Mesenteric fat pad (tissue), 1 donor: ENCODE data around the gene ZNF28. TPM values are rescaled to one million over a fixed set of nuclear protein-coding genes. Genes with fewer than 3 reads are reported as not detected.
"Not testable (repeated sequence)": the region's sequence is repeated elsewhere in the genome, so short reads cannot be mapped to it uniquely, and the experiment has no call there.

Experiments used
- DNase-seq: peaks from one replicate; pipeline ENCODE4 v3.0.0-alpha.2; 2020; ENCODE audit warnings: low spot score
- total RNA-seq: library from RNA; stranded (reverse); fragmentation: NEBNext Ultra II Directional; extraction: Animal tissue kit (Norgen Biotek cat#: 25700); gene quantifications from one replicate; pipeline ENCODE4 v1.2.1, GENCODE V29; 2021
- donor health status: DM: yes; HTN: yes; CAD: no.

The ZNF28 gene
- total RNA-seq, 1 donor from 2014 or later: 11.1 TPM

DNA sequence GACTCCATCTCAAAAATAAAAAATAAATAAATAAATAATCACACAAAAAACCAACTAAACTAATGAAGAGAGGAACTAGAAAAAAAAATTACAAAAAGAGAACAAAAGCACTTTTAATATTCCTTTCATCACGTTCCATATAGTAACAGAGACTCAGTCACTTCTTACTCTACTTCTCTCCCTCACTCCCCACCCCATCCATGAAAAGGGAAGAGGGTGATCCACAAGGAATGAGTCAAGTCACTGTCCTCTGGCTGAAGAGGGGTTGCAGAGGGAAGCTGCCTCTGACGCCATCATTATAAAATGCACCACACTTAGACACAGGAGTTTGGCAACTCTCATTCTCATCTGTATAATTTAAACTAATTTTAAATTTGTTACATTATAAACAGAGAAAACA lies 38.6 kb downstream of the ZNF28 start:
- DNase-seq: not testable (repeated sequence)

DNA sequence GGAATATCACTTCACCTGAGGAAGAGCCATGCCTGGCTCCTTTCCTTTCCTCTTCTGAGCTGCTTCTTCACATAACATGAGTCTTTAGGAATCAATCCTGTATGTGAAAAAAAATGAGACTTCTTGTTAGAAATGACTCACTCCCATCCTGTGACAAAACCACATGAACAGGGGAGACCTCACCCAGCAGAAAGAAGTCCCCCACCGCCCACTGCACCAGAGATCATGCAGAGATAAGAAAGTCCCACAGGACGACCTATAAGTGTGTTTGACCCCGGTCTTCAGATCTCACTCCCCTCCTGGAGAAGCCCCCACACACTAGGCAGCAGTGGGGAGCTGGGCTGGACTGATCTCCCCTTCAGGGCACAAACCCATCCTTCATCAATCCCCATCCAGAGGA lies 42.6 kb downstream of the ZNF28 start:
- peak; percentile 62 for DNase-seq

DNA sequence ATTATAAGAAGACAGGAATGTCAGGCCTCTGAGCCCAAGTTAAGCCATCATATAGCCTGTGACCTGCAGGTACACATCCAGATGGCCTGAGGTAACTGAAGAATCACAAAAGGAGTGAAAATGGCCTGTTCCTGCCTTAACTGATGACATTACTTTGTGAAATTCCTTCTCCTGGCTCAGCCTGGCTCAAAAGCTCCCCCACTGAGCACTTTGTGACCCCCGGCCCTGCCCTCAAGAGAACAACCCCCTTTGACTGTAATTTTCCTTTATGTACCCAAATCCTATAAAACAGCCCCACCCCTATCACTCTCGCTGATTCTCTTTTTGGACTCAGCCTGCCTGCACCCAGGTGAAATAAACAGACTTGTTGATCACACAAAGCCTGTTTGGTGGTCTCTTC lies 65.0 kb downstream of the ZNF28 start:
- not testable (repeated sequence) for DNase-seq

DNA sequence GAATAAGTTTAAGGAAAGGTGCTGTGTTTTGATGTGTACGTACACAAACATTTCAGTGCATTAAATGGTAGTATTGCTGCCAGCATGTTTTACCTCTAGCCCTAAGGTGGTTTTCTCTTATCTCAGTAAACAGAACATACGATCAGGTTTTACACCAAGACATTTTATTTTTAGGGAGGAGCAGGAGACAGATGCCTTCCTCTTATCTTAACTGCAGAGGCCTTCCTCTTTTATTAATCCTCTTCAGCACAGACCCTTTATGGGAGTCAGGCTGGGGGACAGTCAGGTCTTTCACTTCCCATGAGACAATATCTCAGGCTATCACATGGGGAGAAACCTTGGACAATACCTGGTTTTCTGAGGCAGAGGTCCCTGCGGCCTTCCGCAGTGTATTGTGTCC lies 71.7 kb downstream of the ZNF28 start:
- no peak for DNase-seq

DNA sequence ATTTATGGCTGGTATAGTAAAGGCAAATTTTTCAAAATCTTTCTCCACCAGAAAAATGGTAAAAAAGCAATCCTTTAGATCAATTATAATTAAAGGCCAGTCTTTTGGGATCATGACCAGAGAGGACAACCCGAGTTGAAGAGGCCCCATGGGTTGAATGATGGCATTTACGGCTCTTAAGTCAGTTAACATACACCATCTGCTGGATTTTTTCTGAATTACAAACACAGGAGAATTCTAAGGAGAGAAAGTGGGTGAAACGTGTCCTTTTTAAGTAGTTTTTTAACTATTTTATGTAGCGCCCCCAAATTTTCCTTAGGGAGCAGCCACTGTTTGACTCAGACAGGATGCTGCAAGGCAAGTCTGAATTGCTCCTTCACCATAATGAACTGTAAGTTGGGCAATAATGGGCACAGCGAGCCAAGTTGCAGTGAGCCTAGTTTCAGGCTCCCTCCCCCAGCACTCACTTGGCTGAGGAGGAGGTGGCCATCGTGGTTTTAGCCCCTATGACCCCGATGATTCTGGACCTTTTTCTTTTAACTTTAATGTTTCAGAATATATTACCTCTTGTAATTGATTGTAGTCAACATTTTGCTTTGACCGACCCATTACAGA lies 73.0 kb downstream of the ZNF28 start:
- no peak for DNase-seq

Other genes starting within 250 kb of the ZNF28 start
- gene ZNF83, start 183.3 kb downstream of the ZNF28 start, total RNA-seq: 30.0 TPM
- 23.1 TPM for gene ZNF611, start 86.6 kb downstream of the ZNF28 start, total RNA-seq
- 8.4 TPM for gene ZNF600, start 34.8 kb downstream of the ZNF28 start, total RNA-seq
- 10.5 TPM for gene ZNF468, start 36.0 kb upstream of the ZNF28 start, total RNA-seq
- 9.3 TPM for gene ZNF320, start 76.0 kb upstream of the ZNF28 start, total RNA-seq
- gene ZNF888, start 101.8 kb upstream of the ZNF28 start, total RNA-seq: 2.6 TPM
- 4.8 TPM for gene ZNF816, start 141.2 kb upstream of the ZNF28 start, total RNA-seq
- not detected for gene ERVV-1, start 192.3 kb upstream of the ZNF28 start, total RNA-seq
- not detected for gene ERVV-2, start 223.1 kb upstream of the ZNF28 start, total RNA-seq